Measurements from ENCODE around the gene TTC7B.

GRCh38 chr14:90777358-90777757, 38.9 kb downstream of the TTC7B start:
- TF ChIP-seq ZSCAN9 (CRISPR knock-in tag; IDR thresholded peaks at IDR 0.05; ENCODE audit: borderline replicate concordance) (no peak), ZNF460 (CRISPR knock-in tag; IDR thresholded peaks at IDR 0.05; ENCODE audit: borderline replicate concordance) (no peak), ZNF746 (CRISPR knock-in tag; IDR thresholded peaks at IDR 0.05) (no peak), ZNF282 (IDR thresholded peaks at IDR 0.05; ENCODE audit: partially characterized antibody) (no peak), NFE2L1 (CRISPR knock-in tag; IDR thresholded peaks at IDR 0.05; ENCODE audit: borderline replicate concordance) (no peak), EP300 (IDR thresholded peaks at IDR 0.05; ENCODE audit: low read depth in 2 of 2, low read length in 2 of 2) (no peak), EP300 (CRISPR knock-in tag; IDR thresholded peaks at IDR 0.05; ENCODE audit: borderline replicate concordance) (no peak), TMF1 (CRISPR knock-in tag; IDR thresholded peaks at IDR 0.05; ENCODE audit: low read depth) (no peak), U2AF2 (IDR thresholded peaks at IDR 0.05; ENCODE audit: low read depth, low read length) (no peak), RELA (CRISPR knock-in tag; IDR thresholded peaks at IDR 0.05) (no peak)
- TF ChIP-seq, protein P1, sequence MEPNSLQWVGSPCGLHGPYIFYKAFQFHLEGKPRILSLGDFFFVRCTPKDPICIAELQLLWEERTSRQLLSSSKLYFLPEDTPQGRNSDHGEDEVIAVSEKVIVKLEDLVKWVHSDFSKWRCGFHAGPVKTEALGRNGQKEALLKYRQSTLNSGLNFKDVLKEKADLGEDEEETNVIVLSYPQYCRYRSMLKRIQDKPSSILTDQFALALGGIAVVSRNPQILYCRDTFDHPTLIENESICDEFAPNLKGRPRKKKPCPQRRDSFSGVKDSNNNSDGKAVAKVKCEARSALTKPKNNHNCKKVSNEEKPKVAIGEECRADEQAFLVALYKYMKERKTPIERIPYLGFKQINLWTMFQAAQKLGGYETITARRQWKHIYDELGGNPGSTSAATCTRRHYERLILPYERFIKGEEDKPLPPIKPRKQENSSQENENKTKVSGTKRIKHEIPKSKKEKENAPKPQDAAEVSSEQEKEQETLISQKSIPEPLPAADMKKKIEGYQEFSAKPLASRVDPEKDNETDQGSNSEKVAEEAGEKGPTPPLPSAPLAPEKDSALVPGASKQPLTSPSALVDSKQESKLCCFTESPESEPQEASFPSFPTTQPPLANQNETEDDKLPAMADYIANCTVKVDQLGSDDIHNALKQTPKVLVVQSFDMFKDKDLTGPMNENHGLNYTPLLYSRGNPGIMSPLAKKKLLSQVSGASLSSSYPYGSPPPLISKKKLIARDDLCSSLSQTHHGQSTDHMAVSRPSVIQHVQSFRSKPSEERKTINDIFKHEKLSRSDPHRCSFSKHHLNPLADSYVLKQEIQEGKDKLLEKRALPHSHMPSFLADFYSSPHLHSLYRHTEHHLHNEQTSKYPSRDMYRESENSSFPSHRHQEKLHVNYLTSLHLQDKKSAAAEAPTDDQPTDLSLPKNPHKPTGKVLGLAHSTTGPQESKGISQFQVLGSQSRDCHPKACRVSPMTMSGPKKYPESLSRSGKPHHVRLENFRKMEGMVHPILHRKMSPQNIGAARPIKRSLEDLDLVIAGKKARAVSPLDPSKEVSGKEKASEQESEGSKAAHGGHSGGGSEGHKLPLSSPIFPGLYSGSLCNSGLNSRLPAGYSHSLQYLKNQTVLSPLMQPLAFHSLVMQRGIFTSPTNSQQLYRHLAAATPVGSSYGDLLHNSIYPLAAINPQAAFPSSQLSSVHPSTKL (CRISPR knock-in tag; IDR thresholded peaks at IDR 0.05), result no peak
